Prostate gland (tissue), 2 donors: ENCODE data around the gene HMGB3. TPM values are rescaled to one million over a fixed set of nuclear protein-coding genes. Genes with fewer than 3 reads are reported as not detected.
"Not testable (repeated sequence)": the region's sequence is repeated elsewhere in the genome, so short reads cannot be mapped to it uniquely, and the experiment has no call there.

ENCODE experiments used
- DNase-seq: peaks from one replicate; pipeline ENCODE4 v3.0.0-alpha.2; 2019; ENCODE audit warnings: low spot score
- H3K27ac ChIP-seq, 2 donors: fragments of 200-600 bp; sonication (generic); 2 replicates each; pipeline ENCODE4 v1.5.1; 2017 to 2019
- H3K27me3 ChIP-seq: fragments of 200-600 bp; sonication (generic); replicated peaks from 2 replicates; pipeline ENCODE4 v1.5.1; 2019; ENCODE audit not compliant: insufficient read depth
- H3K36me3 ChIP-seq, 2 donors: fragments of 200-600 bp; sonication (generic); 1 replicate in 1 of 2; 2 replicates in 1 of 2; pipeline versions ENCODE4 v1.5.1 to v1.8.1; 2017 to 2019
- H3K4me1 ChIP-seq: fragments of 200-600 bp; sonication (generic); replicated peaks from 2 replicates; pipeline ENCODE4 v1.5.1; 2019
- H3K4me3 ChIP-seq, 2 donors: fragments of 200-600 bp; sonication (generic); 2 replicates each; pipeline ENCODE4 v1.5.1; 2017 to 2019
- H3K9me3 ChIP-seq: fragments of 200-600 bp; sonication (generic); 2 replicates; pipeline ENCODE4 v1.5.1; 2017
- POLR2A ChIP-seq: fragments of 450-650 bp; IDR thresholded peaks from one replicate; pipeline ENCODE4 v1.6.1; 2016; ENCODE audit warnings: antibody characterized with exemption, mild to moderate bottlenecking
- POLR2AphosphoS5 ChIP-seq: sonication (generic); formaldehyde crosslinking; IDR thresholded peaks from one replicate; pipeline ENCODE4 v1.6.1; 2017; ENCODE audit warnings: antibody characterized with exemption
- WGBS: methylation state at CpG from one replicate; pipeline ENCODE4 v1.1.5; 2018; 5-methylcytosine and 5-hydroxymethylcytosine counted together
- intact Hi-C: fragments of 100-400 bp; cut with DNase I; formaldehyde crosslinking; loops from one replicate; pipeline ENCODE4 v1.14.2; 2022
- total RNA-seq, 2 donors: library from RNA; depleted of rRNA; stranded (reverse); fragments of >200 nt; gene quantifications; one replicate each; pipeline ENCODE4 v1.1.0, GENCODE V29; 2016
- TF ChIP-seq, protein P1 (sequence below), 4 experiments: fragments of 200-600 bp in 2 of 4; fragments of 450-650 bp in 2 of 4; sonication (generic) in 2 of 4; IDR thresholded peaks; 1 replicate in 3 of 4; 2 replicates in 1 of 4; pipeline ENCODE4 v1.5.1; 2016 to 2019; ENCODE audit warnings: antibody characterized with exemption in 4 of 4, mild to moderate bottlenecking in 2 of 4, moderate library complexity in 2 of 4

Gene HMGB3
- total RNA-seq, 2 donors from 2014 or later, result 7.5 to 11.8 TPM

DNA sequence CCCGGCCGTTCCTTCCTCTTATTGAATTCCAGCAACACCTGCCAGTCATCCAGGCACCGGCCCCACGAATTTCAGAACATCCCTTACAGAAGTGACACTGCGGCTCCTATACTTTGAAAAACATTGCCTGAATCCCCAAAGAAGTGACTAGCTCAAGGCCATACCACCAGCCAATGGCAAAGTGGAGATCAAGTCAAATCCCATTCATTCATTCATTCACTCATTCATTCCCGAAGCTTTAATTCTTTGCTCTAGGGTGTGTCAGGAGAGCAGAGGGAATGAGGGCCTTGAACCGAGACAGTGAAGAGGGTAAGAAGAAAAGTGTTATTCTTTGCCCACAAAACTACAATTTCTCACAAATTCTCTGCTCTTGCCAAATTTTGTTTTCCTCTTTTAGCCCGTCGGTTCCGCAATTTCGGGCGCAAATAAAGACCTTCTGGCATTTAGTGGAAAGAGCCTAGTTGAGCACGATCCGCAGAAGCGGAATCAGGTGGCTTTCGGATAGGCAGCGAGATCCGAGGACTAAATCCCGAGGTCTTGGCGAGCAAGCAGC lies 824 bp upstream of the HMGB3 start:
- no peak for DNase-seq
- 25% methylated on average over 18 of the region's 20 CpGs for WGBS
- intact Hi-C loops, result no loop called here
- peak overlapping the region; percentile 39 to 41 for H3K4me3 ChIP-seq
- no peaks in the 10 kb centered on the region for H3K9me3 ChIP-seq
- TF ChIP-seq POLR2AphosphoS5 (no peak), POLR2A (no peak)
- TF ChIP-seq, protein P1, sequence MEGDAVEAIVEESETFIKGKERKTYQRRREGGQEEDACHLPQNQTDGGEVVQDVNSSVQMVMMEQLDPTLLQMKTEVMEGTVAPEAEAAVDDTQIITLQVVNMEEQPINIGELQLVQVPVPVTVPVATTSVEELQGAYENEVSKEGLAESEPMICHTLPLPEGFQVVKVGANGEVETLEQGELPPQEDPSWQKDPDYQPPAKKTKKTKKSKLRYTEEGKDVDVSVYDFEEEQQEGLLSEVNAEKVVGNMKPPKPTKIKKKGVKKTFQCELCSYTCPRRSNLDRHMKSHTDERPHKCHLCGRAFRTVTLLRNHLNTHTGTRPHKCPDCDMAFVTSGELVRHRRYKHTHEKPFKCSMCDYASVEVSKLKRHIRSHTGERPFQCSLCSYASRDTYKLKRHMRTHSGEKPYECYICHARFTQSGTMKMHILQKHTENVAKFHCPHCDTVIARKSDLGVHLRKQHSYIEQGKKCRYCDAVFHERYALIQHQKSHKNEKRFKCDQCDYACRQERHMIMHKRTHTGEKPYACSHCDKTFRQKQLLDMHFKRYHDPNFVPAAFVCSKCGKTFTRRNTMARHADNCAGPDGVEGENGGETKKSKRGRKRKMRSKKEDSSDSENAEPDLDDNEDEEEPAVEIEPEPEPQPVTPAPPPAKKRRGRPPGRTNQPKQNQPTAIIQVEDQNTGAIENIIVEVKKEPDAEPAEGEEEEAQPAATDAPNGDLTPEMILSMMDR (IDR thresholded peaks at IDR 0.05), result no peak
- no peaks in the 10 kb centered on the region for H3K36me3 ChIP-seq
- no peaks in the 10 kb centered on the region for H3K27me3 ChIP-seq
- no peak overlapping the region for H3K27ac ChIP-seq
- H3K4me1 ChIP-seq, result no peaks in the 10 kb centered on the region

DNA sequence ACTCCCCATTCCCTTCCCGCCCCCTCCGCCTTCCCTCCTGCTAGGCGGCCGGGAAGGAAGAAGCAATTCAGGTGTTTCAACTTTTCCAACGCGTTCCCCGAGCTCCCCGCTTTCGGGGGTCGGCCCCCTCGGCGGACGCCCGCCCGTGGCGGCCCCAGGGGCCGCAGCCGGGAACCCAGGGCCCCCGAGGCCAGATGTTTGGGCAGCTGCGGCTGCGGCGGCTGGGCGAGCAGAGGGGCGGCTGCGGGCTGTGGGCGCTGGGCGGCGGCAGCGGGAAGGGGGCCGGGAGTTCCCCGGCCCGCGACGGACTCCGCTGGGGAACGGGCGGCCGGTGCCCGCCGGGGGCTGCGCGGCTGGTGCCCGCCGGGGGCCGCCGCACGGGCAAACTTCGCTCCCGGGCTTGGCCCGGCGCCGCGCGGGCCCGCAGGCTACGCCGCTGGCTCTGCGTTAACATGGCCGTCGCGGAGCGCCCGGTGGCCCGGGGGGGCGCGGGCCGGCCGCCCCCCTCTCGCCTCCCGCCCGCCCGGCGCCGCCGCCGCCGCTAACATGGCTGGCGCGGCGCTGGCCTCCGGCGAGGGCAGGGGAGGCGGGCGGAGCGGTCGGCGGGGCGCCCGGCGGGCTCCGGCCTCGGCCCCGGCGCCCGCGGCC lies 510 bp downstream of the HMGB3 start:
- TF ChIP-seq, protein P1 (IDR thresholded peaks at IDR 0.05), result no peak
- no peak for TF ChIP-seq POLR2A
- no peak for TF ChIP-seq POLR2AphosphoS5
- Histone ChIP-seq H3K4me3 (peak overlapping the region; percentile 39 to 41), H3K36me3 (no peaks in the 10 kb centered on the region), H3K27me3 (no peaks in the 10 kb centered on the region), H3K4me1 (no peaks in the 10 kb centered on the region), H3K9me3 (no peaks in the 10 kb centered on the region), H3K27ac (peak overlapping the region; percentile 36 to 56)
- 0% methylated on average over 32 of the region's 96 CpGs for WGBS
- intact Hi-C loops, result no loop called here
- no peak for DNase-seq

DNA sequence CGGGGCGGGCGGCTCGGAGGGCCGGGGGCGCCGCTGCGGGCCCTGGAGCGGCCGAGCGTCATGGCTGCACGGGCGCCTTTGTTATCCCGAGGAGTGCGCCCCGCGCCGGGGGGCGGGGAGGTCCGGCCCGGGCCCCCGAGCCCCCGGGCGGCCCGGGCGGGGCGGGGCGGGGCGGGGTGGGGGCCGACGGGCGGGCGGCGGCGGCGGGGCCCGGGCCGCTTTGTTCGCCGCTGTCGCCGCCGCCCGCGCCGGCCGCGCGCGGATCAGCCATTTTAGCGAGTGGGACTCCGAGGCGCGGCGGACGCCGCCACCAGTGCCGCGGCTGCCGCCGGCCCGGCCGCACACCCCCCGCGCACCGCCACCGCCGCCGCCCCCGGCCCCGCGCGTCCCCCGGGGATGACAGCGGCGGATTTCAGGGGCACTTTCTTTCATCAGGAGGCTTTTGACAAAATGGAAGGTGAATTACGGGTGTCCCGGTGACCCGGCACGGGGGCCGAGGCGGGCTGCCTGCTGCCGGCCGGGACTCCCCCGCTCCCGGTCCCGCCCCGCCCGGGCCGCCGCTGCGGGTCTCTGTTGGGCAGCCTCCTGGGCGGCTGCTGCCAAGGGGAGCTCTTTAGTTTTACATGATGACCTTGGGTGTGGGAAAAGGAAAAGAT lies 1.2 kb downstream of the HMGB3 start:
- Histone ChIP-seq H3K9me3 (no peaks in the 10 kb centered on the region), H3K27me3 (no peaks in the 10 kb centered on the region), H3K4me1 (no peaks in the 10 kb centered on the region), H3K27ac (no peak overlapping the region), H3K4me3 (peak overlapping the region; percentile 36 to 41), H3K36me3 (no peaks in the 10 kb centered on the region)
- 3% methylated on average over 7 of the region's 93 CpGs for WGBS
- TF ChIP-seq POLR2A (no peak), POLR2AphosphoS5 (no peak)
- TF ChIP-seq, protein P1 (IDR thresholded peaks at IDR 0.05), result no peak
- no peak for DNase-seq
- intact Hi-C loops, result no loop called here

DNA sequence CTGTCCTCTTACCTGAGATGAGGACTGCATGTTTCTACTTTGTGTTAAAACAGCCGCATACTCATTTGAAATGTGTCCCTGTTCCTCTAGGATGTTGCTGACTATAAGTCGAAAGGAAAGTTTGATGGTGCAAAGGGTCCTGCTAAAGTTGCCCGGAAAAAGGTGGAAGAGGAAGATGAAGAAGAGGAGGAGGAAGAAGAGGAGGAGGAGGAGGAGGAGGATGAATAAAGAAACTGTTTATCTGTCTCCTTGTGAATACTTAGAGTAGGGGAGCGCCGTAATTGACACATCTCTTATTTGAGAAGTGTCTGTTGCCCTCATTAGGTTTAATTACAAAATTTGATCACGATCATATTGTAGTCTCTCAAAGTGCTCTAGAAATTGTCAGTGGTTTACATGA lies 4.6 kb downstream of the HMGB3 start:
- intact Hi-C loops, result not testable (repeated sequence)

DNA sequence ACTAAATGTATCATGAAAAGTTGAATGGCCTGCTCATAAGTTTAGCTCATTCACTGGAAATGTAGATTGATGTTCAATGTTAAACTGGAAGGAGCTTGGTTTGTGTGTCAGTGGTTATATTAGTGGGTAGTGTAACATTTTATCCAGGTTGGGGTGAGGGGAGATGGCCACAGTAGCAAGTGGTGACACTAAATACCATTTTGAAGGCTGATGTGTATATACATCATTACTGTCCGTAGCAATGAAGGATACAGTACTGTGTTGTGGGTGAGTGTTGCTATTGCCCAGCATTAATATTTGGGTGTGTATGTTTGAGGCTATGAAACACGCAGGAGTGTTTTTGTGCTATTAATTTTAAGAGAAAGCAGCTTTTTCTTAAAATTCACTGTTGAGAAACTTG lies 6.3 kb downstream of the HMGB3 start:
- Histone ChIP-seq H3K9me3 (no peaks in the 10 kb centered on the region), H3K27me3 (no peaks in the 10 kb centered on the region), H3K27ac (no peak overlapping the region), H3K4me3 (no peak overlapping the region), H3K4me1 (no peaks in the 10 kb centered on the region), H3K36me3 (no peaks in the 10 kb centered on the region)
- 90% methylated on average over 2 of the region's 2 CpGs for WGBS
- TF ChIP-seq POLR2A (no peak), POLR2AphosphoS5 (no peak)
- TF ChIP-seq, protein P1 (IDR thresholded peaks at IDR 0.05), result no peak
- intact Hi-C loops, result no loop called here
- DNase-seq, result no peak

More for the DNA sequence above, 4.6 kb downstream of the HMGB3 start:
- not testable (repeated sequence) for H3K27ac ChIP-seq, H3K27me3 ChIP-seq, H3K4me3 ChIP-seq, H3K9me3 ChIP-seq, H3K4me1 ChIP-seq, H3K36me3 ChIP-seq, DNase-seq
- WGBS, result 93% methylated on average over 6 of the region's 6 CpGs
